ENCODE measurements around the gene LILRA2.
"Not testable (repeated sequence)": the region's sequence is repeated elsewhere in the genome, so short reads cannot be mapped to it uniquely, and the experiment has no call there.

LILRA2 gene

GRCh38 chr19:54573330-54573872 is at the start of gene LILRA2:
Gene LILRA2, plus strand, starts transcription at chr19:54573790. Its CDS starts 89 bp downstream, at chr19:54573879.
- DNase-seq: no peak

- DNase-seq: no peak
These were observed 48.0 kb upstream of the LILRA2 start for GRCh38 chr19:54525636-54526035.

- no peak for DNase-seq
These were observed 46.6 kb upstream of the LILRA2 start for GRCh38 chr19:54526972-54527371.

GRCh38 chr19:54530866-54531265 is 42.7 kb upstream of the LILRA2 start:
- peak; percentile 47 for DNase-seq

GRCh38 chr19:54532528-54532927 is 41.1 kb upstream of the LILRA2 start:
- DNase-seq: no peak

- DNase-seq: no peak
These were observed 40.1 kb upstream of the LILRA2 start for GRCh38 chr19:54533476-54533875.

GRCh38 chr19:54534156-54534555 is 39.4 kb upstream of the LILRA2 start:
- DNase-seq: no peak

GRCh38 chr19:54535601-54536000 is 38.0 kb upstream of the LILRA2 start:
- no peak for DNase-seq

- DNase-seq: no peak
These were observed 36.6 kb upstream of the LILRA2 start for GRCh38 chr19:54536956-54537355.

- DNase-seq: no peak
These were observed 31.9 kb upstream of the LILRA2 start for GRCh38 chr19:54541712-54542111.

- no peak for DNase-seq
These were observed 24.8 kb upstream of the LILRA2 start for GRCh38 chr19:54548806-54549205.

GRCh38 chr19:54549224-54549623 is 24.4 kb upstream of the LILRA2 start:
- DNase-seq: no peak

GRCh38 chr19:54551293-54551692 is 22.3 kb upstream of the LILRA2 start:
- DNase-seq: no peak

GRCh38 chr19:54551950-54552912 is 21.4 kb upstream of the LILRA2 start:
- no peak for DNase-seq

GRCh38 chr19:54552913-54553310 is 20.7 kb upstream of the LILRA2 start:
- DNase-seq: no peak

- DNase-seq: no peak
These were observed 19.6 kb upstream of the LILRA2 start for GRCh38 chr19:54554006-54554405.

- DNase-seq: no peak
These were observed 18.7 kb upstream of the LILRA2 start for GRCh38 chr19:54554896-54555295.

- DNase-seq: no peak
These were observed 17.4 kb upstream of the LILRA2 start for GRCh38 chr19:54556194-54556593.

GRCh38 chr19:54558339-54558738 is 15.3 kb upstream of the LILRA2 start:
- no peak for DNase-seq

GRCh38 chr19:54560881-54561385 is 12.7 kb upstream of the LILRA2 start:
- DNase-seq: no peak

GRCh38 chr19:54561840-54562239 is 11.8 kb upstream of the LILRA2 start:
- DNase-seq: peak; percentile 66

GRCh38 chr19:54563206-54563605 is 10.4 kb upstream of the LILRA2 start:
- not testable (repeated sequence) for DNase-seq

- no peak for DNase-seq
These were observed 3.3 kb upstream of the LILRA2 start for GRCh38 chr19:54570316-54570715.
